ENCODE data around the gene PCDHGA1.
"Not testable (repeated sequence)": the region's sequence is repeated elsewhere in the genome, so short reads cannot be mapped to it uniquely, and the experiment has no call there.

The PCDHGA1 gene

DNA sequence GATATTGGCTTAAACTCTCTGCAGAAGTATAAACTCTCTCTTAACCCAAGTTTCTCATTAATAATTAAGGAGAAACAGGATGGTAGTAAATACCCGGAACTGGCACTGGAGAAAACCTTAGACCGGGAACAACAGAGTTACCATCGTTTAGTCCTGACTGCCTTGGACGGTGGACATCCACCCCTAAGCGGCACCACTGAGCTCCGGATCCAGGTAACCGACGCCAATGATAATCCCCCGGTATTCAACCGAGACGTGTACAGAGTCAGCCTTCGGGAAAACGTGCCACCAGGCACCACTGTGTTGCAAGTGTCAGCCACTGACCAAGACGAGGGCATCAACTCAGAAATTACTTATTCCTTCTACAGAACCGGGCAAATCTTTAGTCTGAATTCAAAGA lies 68.3 kb downstream of the PCDHGA1 start:
- H3K4me3 ChIP-seq (ENCODE audit: low read depth, low read length) = peak overlapping the region; percentile 45; the same call in 1 of the 2 replicates
- H3K79me2 ChIP-seq (ENCODE audit: control insufficient read depth, insufficient read depth, low read length, unreplicated experiment) = no peaks in the 10 kb centered on the region
- peaks cover 5% of the 10 kb centered on the region; the same call in 1 of the 2 replicates for H3K36me3 ChIP-seq (ENCODE audit: insufficient read depth, low read length)
- no peak overlapping the region for H2AFZ ChIP-seq (ENCODE audit: low read length, unreplicated experiment)
- no peaks in the 10 kb centered on the region for H3K4me1 ChIP-seq (ENCODE audit: control insufficient read depth, insufficient read depth, low read length, unreplicated experiment)
- H3K27ac ChIP-seq (ENCODE audit: low read depth, low read length) = no peak overlapping the region
- peaks cover 79% of the 10 kb centered on the region for H3K27me3 ChIP-seq (ENCODE audit: insufficient read depth, low read length)

DNA sequence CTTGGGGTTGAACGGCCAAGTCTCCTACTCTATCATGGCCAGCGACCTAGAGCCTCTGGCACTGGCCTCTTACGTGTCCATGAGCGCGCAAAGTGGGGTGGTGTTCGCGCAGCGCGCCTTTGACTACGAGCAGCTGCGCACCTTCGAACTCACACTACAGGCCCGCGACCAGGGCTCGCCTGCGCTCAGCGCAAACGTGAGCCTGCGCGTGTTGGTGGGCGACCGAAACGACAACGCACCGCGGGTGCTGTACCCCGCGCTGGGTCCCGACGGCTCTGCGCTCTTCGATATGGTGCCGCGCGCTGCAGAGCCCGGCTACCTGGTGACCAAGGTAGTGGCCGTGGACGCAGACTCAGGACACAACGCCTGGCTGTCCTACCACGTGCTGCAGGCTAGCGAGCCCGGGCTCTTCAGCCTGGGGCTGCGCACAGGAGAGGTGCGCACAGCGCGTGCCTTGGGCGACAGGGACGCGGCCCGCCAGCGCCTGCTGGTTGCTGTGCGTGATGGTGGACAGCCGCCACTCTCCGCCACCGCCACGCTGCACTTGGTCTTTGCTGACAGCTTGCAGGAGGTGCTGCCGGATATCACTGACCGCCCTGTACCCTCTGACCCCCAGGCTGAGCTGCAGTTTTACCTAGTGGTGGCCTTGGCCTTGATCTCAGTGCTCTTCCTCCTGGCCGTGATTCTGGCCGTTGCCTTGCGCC lies 69.4 kb downstream of the PCDHGA1 start:
- H3K36me3 ChIP-seq (ENCODE audit: insufficient read depth, low read length) = peaks cover 5% of the 10 kb centered on the region
- H3K27ac ChIP-seq (ENCODE audit: low read depth, low read length) = no peak overlapping the region
- no peak overlapping the region for H3K4me3 ChIP-seq (ENCODE audit: low read depth, low read length)
- no peaks in the 10 kb centered on the region for H3K4me1 ChIP-seq (ENCODE audit: control insufficient read depth, insufficient read depth, low read length, unreplicated experiment)
- no peak overlapping the region for H2AFZ ChIP-seq (ENCODE audit: low read length, unreplicated experiment)
- peaks cover 81% of the 10 kb centered on the region for H3K27me3 ChIP-seq (ENCODE audit: insufficient read depth, low read length)
- no peaks in the 10 kb centered on the region for H3K79me2 ChIP-seq (ENCODE audit: control insufficient read depth, insufficient read depth, low read length, unreplicated experiment)

DNA sequence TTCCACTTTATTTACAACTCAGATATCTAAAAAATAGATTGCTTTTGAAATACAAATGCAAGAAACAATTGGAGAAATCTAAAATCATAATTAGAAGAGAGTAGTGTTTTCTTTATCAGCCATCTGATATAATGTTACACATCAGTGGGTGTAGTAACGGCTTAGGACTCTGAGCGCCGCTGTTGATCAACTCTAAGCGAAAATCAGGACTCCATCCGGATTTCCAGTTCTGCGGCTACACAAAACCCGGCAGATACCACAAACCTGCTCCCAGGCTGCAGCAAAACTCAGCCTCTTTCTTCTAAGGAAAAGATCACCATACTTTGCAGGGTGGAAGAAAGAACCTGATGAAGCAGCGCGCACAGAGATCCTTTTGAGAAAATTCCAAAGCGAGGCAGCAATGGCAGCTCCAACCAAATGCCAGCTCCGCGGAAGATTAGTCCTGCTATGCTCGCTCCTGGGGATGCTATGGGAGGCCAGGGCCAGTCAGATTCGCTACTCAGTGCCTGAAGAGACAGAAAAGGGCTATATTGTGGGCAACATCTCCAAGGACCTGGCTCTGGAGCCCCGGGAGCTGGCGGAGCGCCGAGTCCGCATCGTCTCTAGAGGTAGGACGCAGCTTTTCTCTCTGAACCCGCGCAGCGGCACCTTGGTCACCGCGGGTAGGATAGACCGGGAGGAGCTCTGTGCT lies 72.4 kb downstream of the PCDHGA1 start, which contains the start of gene PCDHGA9:
Gene PCDHGA9 (plus strand): TSS at position 226 of the 691 bp plus-strand sequence. CDS start 175 bp downstream, at position 401.
- Histone ChIP-seq H3K4me3 (ENCODE audit: low read depth, low read length) (peak within 1 kb of the TSS; percentile 58), H3K4me1 (ENCODE audit: control insufficient read depth, insufficient read depth, low read length, unreplicated experiment) (no peaks in the 10 kb centered on the region), H3K36me3 (ENCODE audit: insufficient read depth, low read length) (peaks cover 5% of the 10 kb centered on the region), H3K79me2 (ENCODE audit: control insufficient read depth, insufficient read depth, low read length, unreplicated experiment) (no peaks in the 10 kb centered on the region), H3K27me3 (ENCODE audit: insufficient read depth, low read length) (peaks cover 79% of the 10 kb centered on the region), H3K27ac (ENCODE audit: low read depth, low read length) (no peak within 1 kb of the TSS), H2AFZ (ENCODE audit: low read length, unreplicated experiment) (no peak within 1 kb of the TSS)

GRCh38 chr5:141403387-141403786 lies 73.1 kb downstream of the PCDHGA1 start:
- H3K27ac ChIP-seq (ENCODE audit: low read depth, low read length) = no peak overlapping the region
- H3K27me3 ChIP-seq (ENCODE audit: insufficient read depth, low read length) = peaks cover 85% of the 10 kb centered on the region
- peaks cover 5% of the 10 kb centered on the region for H3K36me3 ChIP-seq (ENCODE audit: insufficient read depth, low read length)
- no peaks in the 10 kb centered on the region for H3K4me1 ChIP-seq (ENCODE audit: control insufficient read depth, insufficient read depth, low read length, unreplicated experiment)
- H3K79me2 ChIP-seq (ENCODE audit: control insufficient read depth, insufficient read depth, low read length, unreplicated experiment) = no peaks in the 10 kb centered on the region
- peak overlapping the region; percentile 58; the same call in 1 of the 2 replicates for H3K4me3 ChIP-seq (ENCODE audit: low read depth, low read length)
- no peak overlapping the region for H2AFZ ChIP-seq (ENCODE audit: low read length, unreplicated experiment)

- H3K27ac ChIP-seq (ENCODE audit: low read depth, low read length); H3K36me3 ChIP-seq (ENCODE audit: insufficient read depth, low read length); H3K79me2 ChIP-seq (ENCODE audit: control insufficient read depth, insufficient read depth, low read length, unreplicated experiment); H3K4me1 ChIP-seq (ENCODE audit: control insufficient read depth, insufficient read depth, low read length, unreplicated experiment); H2AFZ ChIP-seq (ENCODE audit: low read length, unreplicated experiment); H3K4me3 ChIP-seq (ENCODE audit: low read depth, low read length): not testable (repeated sequence)
- peaks cover 65% of the 10 kb centered on the region for H3K27me3 ChIP-seq (ENCODE audit: insufficient read depth, low read length)
These were observed 77.6 kb downstream of the PCDHGA1 start, which contains the start of gene PCDHGB6 for GRCh38 chr5:141407790-141408505. Gene PCDHGB6 (plus strand): TSS chr5:141408021. CDS start chr5:141408203, 182 bp downstream.

- Histone ChIP-seq H3K36me3 (ENCODE audit: insufficient read depth, low read length) (no peaks in the 10 kb centered on the region), H3K79me2 (ENCODE audit: control insufficient read depth, insufficient read depth, low read length, unreplicated experiment) (no peaks in the 10 kb centered on the region), H3K4me3 (ENCODE audit: low read depth, low read length) (no peak overlapping the region), H3K4me1 (ENCODE audit: control insufficient read depth, insufficient read depth, low read length, unreplicated experiment) (no peaks in the 10 kb centered on the region), H3K27ac (ENCODE audit: low read depth, low read length) (no peak overlapping the region), H2AFZ (ENCODE audit: low read length, unreplicated experiment) (no peak overlapping the region), H3K27me3 (ENCODE audit: insufficient read depth, low read length) (peaks cover 62% of the 10 kb centered on the region)
These were observed 79.4 kb downstream of the PCDHGA1 start for GRCh38 chr5:141409598-141410306.

GRCh38 chr5:141411575-141411974 lies 81.3 kb downstream of the PCDHGA1 start:
- Histone ChIP-seq H3K27me3 (ENCODE audit: insufficient read depth, low read length) (peaks cover 53% of the 10 kb centered on the region), H3K27ac (ENCODE audit: low read depth, low read length) (no peak overlapping the region), H2AFZ (ENCODE audit: low read length, unreplicated experiment) (no peak overlapping the region), H3K36me3 (ENCODE audit: insufficient read depth, low read length) (no peaks in the 10 kb centered on the region), H3K4me1 (ENCODE audit: control insufficient read depth, insufficient read depth, low read length, unreplicated experiment) (no peaks in the 10 kb centered on the region), H3K4me3 (ENCODE audit: low read depth, low read length) (no peak overlapping the region), H3K79me2 (ENCODE audit: control insufficient read depth, insufficient read depth, low read length, unreplicated experiment) (no peaks in the 10 kb centered on the region)

DNA sequence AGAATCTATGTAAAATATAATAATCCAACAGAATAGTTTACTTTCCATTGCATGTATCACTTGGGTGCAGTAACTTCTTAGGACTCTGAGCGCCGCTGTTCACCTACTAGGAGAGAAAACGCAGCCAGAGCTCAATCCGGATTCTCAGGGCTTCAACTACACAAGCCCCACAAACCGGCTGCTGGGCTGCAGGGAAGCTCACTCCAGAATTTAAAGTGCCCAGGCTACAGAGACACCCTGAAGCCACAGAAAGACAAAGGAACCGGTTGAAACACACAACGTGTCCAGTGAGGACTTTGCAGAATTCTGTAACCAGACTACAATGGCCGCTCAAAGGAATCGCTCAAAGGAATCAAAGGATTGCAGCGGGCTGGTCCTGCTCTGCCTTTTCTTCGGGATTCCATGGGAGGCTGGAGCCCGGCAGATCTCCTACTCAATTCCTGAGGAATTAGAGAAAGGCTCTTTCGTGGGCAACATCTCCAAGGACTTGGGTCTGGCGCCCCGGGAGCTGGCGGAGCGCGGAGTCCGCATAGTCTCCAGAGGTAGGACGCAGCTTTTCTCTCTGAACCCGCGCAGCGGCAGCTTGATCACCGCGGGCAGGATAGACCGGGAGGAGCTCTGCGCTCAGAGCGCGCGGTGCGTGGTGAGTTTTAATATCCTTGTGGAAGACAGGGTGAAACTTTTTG lies 82.7 kb downstream of the PCDHGA1 start, which contains the start of gene PCDHGA10:
Gene PCDHGA10 (plus strand): TSS at position 134 of the 686 bp plus-strand sequence. CDS start 189 bp downstream, at position 323.
- Histone ChIP-seq H3K4me3 (ENCODE audit: low read depth, low read length) (peak within 1 kb of the TSS; percentile 78), H3K27me3 (ENCODE audit: insufficient read depth, low read length) (peaks cover 39% of the 10 kb centered on the region), H3K27ac (ENCODE audit: low read depth, low read length) (no peak within 1 kb of the TSS), H3K36me3 (ENCODE audit: insufficient read depth, low read length) (no peaks in the 10 kb centered on the region), H3K4me1 (ENCODE audit: control insufficient read depth, insufficient read depth, low read length, unreplicated experiment) (no peaks in the 10 kb centered on the region), H2AFZ (ENCODE audit: low read length, unreplicated experiment) (peak within 1 kb of the TSS; percentile 90), H3K79me2 (ENCODE audit: control insufficient read depth, insufficient read depth, low read length, unreplicated experiment) (no peaks in the 10 kb centered on the region)

DNA sequence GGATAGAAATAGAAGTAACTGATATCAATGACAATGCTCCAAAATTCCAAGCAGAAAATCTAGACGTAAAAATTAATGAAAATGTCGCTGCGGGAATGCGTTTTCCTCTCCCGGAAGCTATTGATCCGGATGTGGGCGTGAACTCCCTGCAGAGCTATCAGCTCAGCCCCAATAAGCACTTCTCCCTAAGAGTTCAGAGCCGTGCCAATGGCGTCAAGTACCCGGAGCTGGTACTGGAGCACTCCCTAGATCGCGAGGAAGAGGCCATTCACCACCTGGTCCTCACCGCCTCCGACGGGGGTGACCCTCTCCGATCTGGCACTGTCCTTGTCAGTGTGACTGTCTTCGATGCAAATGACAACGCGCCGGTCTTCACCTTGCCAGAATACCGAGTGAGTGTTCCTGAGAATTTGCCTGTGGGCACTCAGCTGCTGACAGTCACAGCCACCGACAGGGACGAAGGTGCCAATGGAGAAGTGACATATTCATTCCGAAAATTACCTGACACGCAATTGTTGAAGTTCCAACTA lies 83.3 kb downstream of the PCDHGA1 start:
- H3K4me3 ChIP-seq (ENCODE audit: low read depth, low read length) = peak overlapping the region; percentile 78
- H3K4me1 ChIP-seq (ENCODE audit: control insufficient read depth, insufficient read depth, low read length, unreplicated experiment) = no peaks in the 10 kb centered on the region
- H3K79me2 ChIP-seq (ENCODE audit: control insufficient read depth, insufficient read depth, low read length, unreplicated experiment) = no peaks in the 10 kb centered on the region
- H2AFZ ChIP-seq (ENCODE audit: low read length, unreplicated experiment) = peak overlapping the region; percentile 90
- H3K36me3 ChIP-seq (ENCODE audit: insufficient read depth, low read length) = no peaks in the 10 kb centered on the region
- H3K27ac ChIP-seq (ENCODE audit: low read depth, low read length) = no peak overlapping the region
- H3K27me3 ChIP-seq (ENCODE audit: insufficient read depth, low read length) = peaks cover 37% of the 10 kb centered on the region
